H9 (cell line): ENCODE data around the gene PIGK. TPM values are rescaled to one million over a fixed set of nuclear protein-coding genes. Genes with fewer than 3 reads are reported as not detected.

ENCODE experiments used
- DNase-seq: peaks from one replicate; pipeline ENCODE4 v3.0.0-alpha.2; 2017
- H2AFZ ChIP-seq: one replicate; pipeline ENCODE4 v1.6.1; 2013; ENCODE audit warnings: mild to moderate bottlenecking, low read length, control low read depth, moderate library complexity
- H2AK5ac ChIP-seq: 2 replicates; pipeline ENCODE4 v1.6.1; 2013; ENCODE audit warnings: low read length, control low read depth, mixed read lengths; ENCODE audit not compliant: insufficient read length
- H2BK120ac ChIP-seq: one replicate; pipeline ENCODE4 v1.6.1; 2013; ENCODE audit warnings: low read depth, mild to moderate bottlenecking, low read length, control low read depth, inconsistent platforms; ENCODE audit not compliant: poor library complexity, severe bottlenecking
- H2BK12ac ChIP-seq: 2 replicates; pipeline ENCODE4 v1.6.1; 2013; ENCODE audit warnings: low read length, control low read depth, mixed read lengths, low read depth; ENCODE audit not compliant: insufficient read length
- H2BK15ac ChIP-seq: 2 replicates; pipeline ENCODE4 v1.6.1; 2013; ENCODE audit warnings: low read depth, low read length, control low read depth
- H2BK20ac ChIP-seq: one replicate; pipeline ENCODE4 v1.6.1; 2013; ENCODE audit warnings: low read depth, mild to moderate bottlenecking, low read length, control low read depth, inconsistent platforms; ENCODE audit not compliant: poor library complexity, severe bottlenecking
- H2BK5ac ChIP-seq: 2 replicates; pipeline ENCODE4 v1.6.1; 2013; ENCODE audit warnings: low read length, control low read depth, mixed read lengths; ENCODE audit not compliant: insufficient read length
- H3K14ac ChIP-seq: 2 replicates; pipeline ENCODE4 v1.6.1; 2013; ENCODE audit warnings: low read length, control low read depth; ENCODE audit not compliant: insufficient read depth
- H3K18ac ChIP-seq: 2 replicates; pipeline ENCODE4 v1.6.1; 2013; ENCODE audit warnings: low read depth, mild to moderate bottlenecking, mixed read lengths, low read length, control low read depth; ENCODE audit not compliant: insufficient read length
- H3K23ac ChIP-seq: 2 replicates; pipeline ENCODE4 v1.6.1; 2013; ENCODE audit warnings: low read length, control low read depth, mixed read lengths, low read depth; ENCODE audit not compliant: insufficient read length
- H3K23me2 ChIP-seq: 2 replicates; pipeline ENCODE4 v1.6.1; 2013; ENCODE audit warnings: low read depth, mild to moderate bottlenecking, mixed read lengths, low read length, control low read depth; ENCODE audit not compliant: insufficient read length, poor library complexity, severe bottlenecking
- H3K27ac ChIP-seq: 2 replicates; pipeline ENCODE4 v1.5.1; 2013; ENCODE audit warnings: low read length, control low read depth, mixed read lengths, low read depth; ENCODE audit not compliant: insufficient read length
- H3K27me3 ChIP-seq: 2 replicates; pipeline ENCODE4 v1.6.1; 2013; ENCODE audit warnings: low read length, control low read depth, inconsistent platforms; ENCODE audit not compliant: insufficient read depth
- H3K4ac ChIP-seq: 2 replicates; pipeline ENCODE4 v1.6.1; 2013; ENCODE audit warnings: low read depth, mild to moderate bottlenecking, control low read depth, inconsistent platforms, low read length, moderate library complexity
- H3K4me1 ChIP-seq: 2 replicates; pipeline ENCODE4 v1.6.1; 2013; ENCODE audit warnings: low read length, control low read depth, inconsistent platforms; ENCODE audit not compliant: insufficient read depth
- H3K4me2 ChIP-seq: 2 replicates; pipeline ENCODE4 v1.6.1; 2013; ENCODE audit warnings: low read length, control low read depth, mixed read lengths; ENCODE audit not compliant: insufficient read length, insufficient read depth
- H3K56ac ChIP-seq: 2 replicates; pipeline ENCODE4 v1.6.1; 2013; ENCODE audit warnings: low read depth, mild to moderate bottlenecking, mixed read lengths, low read length, control low read depth; ENCODE audit not compliant: insufficient read length
- H3K79me1 ChIP-seq: 2 replicates; pipeline ENCODE4 v1.6.1; 2013; ENCODE audit warnings: low read depth, mild to moderate bottlenecking, moderate library complexity, low read length, control low read depth, inconsistent platforms; ENCODE audit not compliant: insufficient read depth, poor library complexity, severe bottlenecking
- H3K79me2 ChIP-seq: 2 replicates; pipeline ENCODE4 v1.6.1; 2013; ENCODE audit warnings: low read length, control low read depth, inconsistent platforms; ENCODE audit not compliant: insufficient read depth
- H3K9ac ChIP-seq: 2 replicates; pipeline ENCODE4 v1.6.1; 2013; ENCODE audit warnings: low read length, control low read depth, mixed read lengths; ENCODE audit not compliant: insufficient read length; ENCODE audit errors: extremely low read depth
- H3K9me3 ChIP-seq: one replicate; pipeline ENCODE4 v1.6.1; 2013; ENCODE audit warnings: low read depth, low read length, inconsistent platforms; ENCODE audit not compliant: control insufficient read depth
- H3T11ph ChIP-seq: one replicate; pipeline ENCODE4 v1.6.1; 2013; ENCODE audit warnings: mild to moderate bottlenecking, low read length, control low read depth, inconsistent platforms
- H4K20me1 ChIP-seq: one replicate; pipeline ENCODE4 v1.6.1; 2013; ENCODE audit not compliant: control insufficient read depth, insufficient read length, insufficient read depth
- H4K5ac ChIP-seq: 2 replicates; pipeline ENCODE4 v1.6.1; 2013; ENCODE audit warnings: low read depth, mild to moderate bottlenecking, mixed read lengths, low read length, control low read depth; ENCODE audit not compliant: insufficient read length
- H4K8ac ChIP-seq: replicated peaks from 2 replicates; pipeline ENCODE4 v1.6.1; 2013; ENCODE audit warnings: low read length, control low read depth, mixed read lengths, low read depth; ENCODE audit not compliant: insufficient read length
- H4K91ac ChIP-seq: 2 replicates; pipeline ENCODE4 v1.6.1; 2013; ENCODE audit warnings: low read depth, mild to moderate bottlenecking, moderate library complexity, mixed read lengths, low read length, control low read depth; ENCODE audit not compliant: insufficient read length
- H3K27ac Mint-ChIP-seq, 3 experiments: 2 replicates in 2 of 3; 3 replicates in 1 of 3; pipeline ENCODE4 v1.8.0; 2020 to 2021; ENCODE audit warnings: mixed read lengths in 3 of 3, mild to moderate bottlenecking in 1 of 3, moderate library complexity in 1 of 3
- H3K27me3 Mint-ChIP-seq: 2 replicates; pipeline ENCODE4 v1.8.0; 2021; ENCODE audit warnings: low read depth, mild to moderate bottlenecking, moderate library complexity, mixed read lengths
- H3K36me3 Mint-ChIP-seq, 3 experiments: 2 replicates in 2 of 3; 3 replicates in 1 of 3; pipeline ENCODE4 v1.8.0; 2020 to 2021; ENCODE audit warnings: low read depth in 3 of 3, mixed read lengths in 3 of 3; ENCODE audit not compliant: insufficient read depth in 1 of 3
- H3K4me1 Mint-ChIP-seq, 2 experiments: 2 replicates each; pipeline ENCODE4 v1.8.0; 2020; ENCODE audit warnings: mixed read lengths in 2 of 2
- H3K4me3 Mint-ChIP-seq, 2 experiments: 2 replicates in 1 of 2; 3 replicates in 1 of 2; pipeline ENCODE4 v1.8.0; 2020 to 2021; ENCODE audit warnings: mild to moderate bottlenecking in 2 of 2, mixed read lengths in 2 of 2, moderate library complexity in 1 of 2
- H3K9me3 Mint-ChIP-seq, 2 experiments: 2 replicates in 1 of 2; 3 replicates in 1 of 2; pipeline ENCODE4 v1.8.0; 2020; ENCODE audit warnings: mild to moderate bottlenecking in 2 of 2, mixed read lengths in 2 of 2, moderate library complexity in 1 of 2
- WGBS: extraction: QIAGEN DNeasy Blood & Tissue Kit; methylation state at CpG from one replicate; pipeline ENCODE4 v1.1.7; 2013; ENCODE audit warnings: missing lambda C conversion rate, low lambda C conversion rate, mixed read lengths; ENCODE audit not compliant: insufficient read length; ENCODE audit errors: extremely low coverage; 5-methylcytosine and 5-hydroxymethylcytosine counted together
- total RNA-seq: library from RNA; stranded (reverse); gene quantifications from 2 replicates; pipeline ENCODE4 v1.2.1, GENCODE V29; 2021
- TF ChIP-seq, protein P1 (sequence below): fragments of 200-600 bp; sonication (generic); conservative IDR thresholded peaks from 3 replicates; pipeline ENCODE4 v1.8.0; 2021; ENCODE audit warnings: antibody characterized with exemption, mild to moderate bottlenecking

PIGK gene
- total RNA-seq, 1 experiment from 2014 or later, result 22.1 TPM

DNA sequence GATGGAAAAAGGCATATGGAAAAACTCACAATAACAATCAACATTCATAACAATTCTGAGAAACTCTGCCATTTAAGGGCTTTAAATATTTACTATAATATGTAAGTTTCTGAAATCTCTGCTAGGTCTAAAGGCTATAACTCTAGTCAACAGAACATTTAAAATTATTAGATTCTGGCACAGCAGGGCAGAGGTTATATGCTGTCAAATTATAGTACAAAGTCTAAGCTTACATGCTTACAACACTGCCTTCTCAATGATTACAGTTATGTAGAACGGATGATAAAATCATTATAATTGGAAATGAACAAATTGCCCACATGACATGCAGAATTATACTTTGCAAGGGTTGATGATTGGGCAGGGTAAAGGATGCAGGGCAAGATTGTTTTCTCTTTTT, 97.7 kb downstream of the PIGK start:
- no peak overlapping the region for H2BK15ac ChIP-seq
- Mint-ChIP-seq H3K4me3 (no peak overlapping the region), H3K27me3 (no peaks in the 10 kb centered on the region), H3K9me3 (no peaks in the 10 kb centered on the region), H3K27ac (no peak overlapping the region), H3K4me1 (peaks cover 3 to 5% of the 10 kb centered on the region in 2 experiments), H3K36me3 (peaks cover 0 to 5% (median 0%) of the 10 kb centered on the region in 3 experiments; a peak in 1 of 7 replicates)
- H4K91ac ChIP-seq, result no peak overlapping the region
- no peak overlapping the region for H3K4me2 ChIP-seq
- no peak overlapping the region for H2BK20ac ChIP-seq
- no peak overlapping the region for H4K5ac ChIP-seq
- no peaks in the 10 kb centered on the region for H4K20me1 ChIP-seq
- no CpG with 5 or more reads among the region's 1 CpG for WGBS
- H3K56ac ChIP-seq, result no peak overlapping the region
- H3K27me3 ChIP-seq, result no peaks in the 10 kb centered on the region
- H3T11ph ChIP-seq, result no peak overlapping the region
- H3K23me2 ChIP-seq, result no peaks in the 10 kb centered on the region
- no peak overlapping the region for H3K4ac ChIP-seq
- no peak overlapping the region for H3K14ac ChIP-seq
- no peak overlapping the region for H2BK120ac ChIP-seq
- DNase-seq, result no peak
- no peak overlapping the region for H2BK5ac ChIP-seq
- no peak overlapping the region for H3K9ac ChIP-seq
- TF ChIP-seq, protein P1, sequence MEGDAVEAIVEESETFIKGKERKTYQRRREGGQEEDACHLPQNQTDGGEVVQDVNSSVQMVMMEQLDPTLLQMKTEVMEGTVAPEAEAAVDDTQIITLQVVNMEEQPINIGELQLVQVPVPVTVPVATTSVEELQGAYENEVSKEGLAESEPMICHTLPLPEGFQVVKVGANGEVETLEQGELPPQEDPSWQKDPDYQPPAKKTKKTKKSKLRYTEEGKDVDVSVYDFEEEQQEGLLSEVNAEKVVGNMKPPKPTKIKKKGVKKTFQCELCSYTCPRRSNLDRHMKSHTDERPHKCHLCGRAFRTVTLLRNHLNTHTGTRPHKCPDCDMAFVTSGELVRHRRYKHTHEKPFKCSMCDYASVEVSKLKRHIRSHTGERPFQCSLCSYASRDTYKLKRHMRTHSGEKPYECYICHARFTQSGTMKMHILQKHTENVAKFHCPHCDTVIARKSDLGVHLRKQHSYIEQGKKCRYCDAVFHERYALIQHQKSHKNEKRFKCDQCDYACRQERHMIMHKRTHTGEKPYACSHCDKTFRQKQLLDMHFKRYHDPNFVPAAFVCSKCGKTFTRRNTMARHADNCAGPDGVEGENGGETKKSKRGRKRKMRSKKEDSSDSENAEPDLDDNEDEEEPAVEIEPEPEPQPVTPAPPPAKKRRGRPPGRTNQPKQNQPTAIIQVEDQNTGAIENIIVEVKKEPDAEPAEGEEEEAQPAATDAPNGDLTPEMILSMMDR, result no peak
- H2AK5ac ChIP-seq, result no peak overlapping the region
- H2AFZ ChIP-seq, result no peak overlapping the region
- H2BK12ac ChIP-seq, result no peak overlapping the region
- H3K4me1 ChIP-seq, result no peaks in the 10 kb centered on the region
- no peak overlapping the region for H3K23ac ChIP-seq
- no peaks in the 10 kb centered on the region for H3K9me3 ChIP-seq
- no peak overlapping the region for H4K8ac ChIP-seq
- H3K79me1 ChIP-seq, result no peaks in the 10 kb centered on the region
- no peak overlapping the region for H3K27ac ChIP-seq
- H3K79me2 ChIP-seq, result no peaks in the 10 kb centered on the region
- no peak overlapping the region for H3K18ac ChIP-seq
